ENCODE results near the gene PRKCH.

Gene PRKCH

GRCh38 chr14:61416591-61416990 lies 95.2 kb downstream of the PRKCH start:
- Histone ChIP-seq H3K4me2 (ENCODE audit: low read depth, low read length, poor library complexity, severe bottlenecking) (no peak overlapping the region), H3K27me3 (ENCODE audit: low read length) (no peaks in the 10 kb centered on the region), H3K9me2 (replicated peaks; ENCODE audit: insufficient read depth, low read length) (no peaks in the 10 kb centered on the region), H3K27ac (ENCODE audit: low read depth, low read length) (no peak overlapping the region), H3K4me3 (ENCODE audit: insufficient read depth, low read length, poor library complexity, severe bottlenecking) (no peak overlapping the region), H2AFZ (ENCODE audit: low read depth, low read length, severe bottlenecking) (no peak overlapping the region), H4K20me1 (ENCODE audit: low read depth, low read length) (no peaks in the 10 kb centered on the region), H3F3A (ENCODE audit: insufficient read depth) (no peaks in the 10 kb centered on the region), H3K79me2 (ENCODE audit: insufficient read depth, low read length) (no peaks in the 10 kb centered on the region), H3K9ac (ENCODE audit: low read length) (no peak overlapping the region), H3K36me3 (ENCODE audit: low read length) (no peaks in the 10 kb centered on the region), H3K9me3 (ENCODE audit: insufficient read depth, low read length) (no peaks in the 10 kb centered on the region)
- TF ChIP-seq CTCF (IDR thresholded peaks at IDR 0.05; ENCODE audit: insufficient read depth, low read length, poor library complexity, severe bottlenecking) = no peak

- no peaks in the 10 kb centered on the region for H3K9me2 ChIP-seq (replicated peaks; ENCODE audit: insufficient read depth, low read length)
- H3K9me3 ChIP-seq (ENCODE audit: insufficient read depth, low read length) = no peaks in the 10 kb centered on the region
- H3K27ac ChIP-seq (ENCODE audit: low read depth, low read length) = no peak overlapping the region
- no peaks in the 10 kb centered on the region for H3F3A ChIP-seq (ENCODE audit: insufficient read depth)
- H3K4me3 ChIP-seq (ENCODE audit: insufficient read depth, low read length, poor library complexity, severe bottlenecking) = no peak overlapping the region
- H2AFZ ChIP-seq (ENCODE audit: low read depth, low read length, severe bottlenecking) = no peak overlapping the region
- H4K20me1 ChIP-seq (ENCODE audit: low read depth, low read length) = no peaks in the 10 kb centered on the region
- H3K9ac ChIP-seq (ENCODE audit: low read length) = no peak overlapping the region
- H3K4me2 ChIP-seq (ENCODE audit: low read depth, low read length, poor library complexity, severe bottlenecking) = no peak overlapping the region
- no peak for TF ChIP-seq CTCF (IDR thresholded peaks at IDR 0.05; ENCODE audit: insufficient read depth, low read length, poor library complexity, severe bottlenecking)
- TF ChIP-seq EZH2phosphoT487 (conservative IDR thresholded peaks at IDR 0.05; ENCODE audit: low read length) = no peak
- H3K36me3 ChIP-seq (ENCODE audit: low read length) = no peaks in the 10 kb centered on the region
- no peaks in the 10 kb centered on the region for H3K79me2 ChIP-seq (ENCODE audit: insufficient read depth, low read length)
- no peaks in the 10 kb centered on the region for H3K27me3 ChIP-seq (ENCODE audit: low read length)
Measured at GRCh38 chr14:61417141-61417540, 95.8 kb downstream of the PRKCH start.

GRCh38 chr14:61417883-61418455 lies 96.6 kb downstream of the PRKCH start:
- TF ChIP-seq EZH2phosphoT487 (conservative IDR thresholded peaks at IDR 0.05; ENCODE audit: low read length) = no peak
- no peak for TF ChIP-seq CTCF (IDR thresholded peaks at IDR 0.05; ENCODE audit: insufficient read depth, low read length, poor library complexity, severe bottlenecking)
- H3K9me2 ChIP-seq (replicated peaks; ENCODE audit: insufficient read depth, low read length) = no peaks in the 10 kb centered on the region
- no peaks in the 10 kb centered on the region for H4K20me1 ChIP-seq (ENCODE audit: low read depth, low read length)
- H3K36me3 ChIP-seq (ENCODE audit: low read length) = no peaks in the 10 kb centered on the region
- H3K4me2 ChIP-seq (ENCODE audit: low read depth, low read length, poor library complexity, severe bottlenecking) = no peak overlapping the region
- H3K27ac ChIP-seq (ENCODE audit: low read depth, low read length) = no peak overlapping the region
- H3K4me3 ChIP-seq (ENCODE audit: insufficient read depth, low read length, poor library complexity, severe bottlenecking) = no peak overlapping the region
- no peaks in the 10 kb centered on the region for H3K79me2 ChIP-seq (ENCODE audit: insufficient read depth, low read length)
- no peaks in the 10 kb centered on the region for H3K27me3 ChIP-seq (ENCODE audit: low read length)
- H2AFZ ChIP-seq (ENCODE audit: low read depth, low read length, severe bottlenecking) = no peak overlapping the region
- H3K9ac ChIP-seq (ENCODE audit: low read length) = no peak overlapping the region
- no peaks in the 10 kb centered on the region for H3K9me3 ChIP-seq (ENCODE audit: insufficient read depth, low read length)
- H3F3A ChIP-seq (ENCODE audit: insufficient read depth) = no peaks in the 10 kb centered on the region

Measured in SU-DHL-6 (cell line).